Psoas muscle (tissue), 8 donors: ENCODE data around the gene OR4C12. TPM values are rescaled to one million over a fixed set of nuclear protein-coding genes. Genes with fewer than 3 reads are reported as not detected.
A peak's percentile ranks its signal among the peaks of the same experiment; 100 is the strongest.
"Not testable (repeated sequence)": the region's sequence is repeated elsewhere in the genome, so short reads cannot be mapped to it uniquely, and the experiment has no call there.

ENCODE experiments used
- ATAC-seq, 4 donors: fragments of 200-7000 bp; cut with Tn5 transposase; one replicate each; pipeline ENCODE4 v1.9.1; 2020; ENCODE audit warnings: moderate library complexity in 3 of 4, mild to moderate bottlenecking in 2 of 4
- DNase-seq, 2 donors: peaks; one replicate each; pipeline ENCODE4 v3.0.0-alpha.2; 2020
- H3K27ac ChIP-seq: fragments of 200-600 bp; one replicate; pipeline ENCODE4 v1.8.0; 2022
- H3K27me3 ChIP-seq, 3 donors: fragments of 200-600 bp in 1 of 3; one replicate each; pipeline versions ENCODE4 v1.6.1 to v1.8.0; 2013 to 2022; ENCODE audit warnings: low read length in 2 of 3, mild to moderate bottlenecking in 2 of 3, moderate library complexity in 1 of 3; ENCODE audit not compliant: insufficient read depth in 3 of 3
- H3K36me3 ChIP-seq, 2 donors: fragments of 200-600 bp in 1 of 2; one replicate each; pipeline versions ENCODE4 v1.6.1 to v1.8.0; 2013 to 2022; ENCODE audit warnings: low read depth in 1 of 2, mild to moderate bottlenecking in 1 of 2, moderate library complexity in 1 of 2; ENCODE audit not compliant: insufficient read depth in 1 of 2
- H3K4me1 ChIP-seq: fragments of 200-600 bp; one replicate; pipeline ENCODE4 v1.8.0; 2022
- H3K4me3 ChIP-seq: fragments of 200-600 bp; one replicate; pipeline ENCODE4 v1.8.0; 2022; ENCODE audit warnings: mild to moderate bottlenecking
- H3K9me3 ChIP-seq: fragments of 200-600 bp; one replicate; pipeline ENCODE4 v1.8.0; 2022
- CTCF ChIP-seq: fragments of 200-600 bp; IDR thresholded peaks from one replicate; pipeline ENCODE4 v1.8.0; 2022; ENCODE audit warnings: antibody characterized with exemption
- WGBS, 3 donors: extraction: QIAGEN DNeasy Blood & Tissue Kit; methylation state at CpG; one replicate each; pipeline versions ENCODE4 v1.1.6 to v1.1.7; 2013; 5-methylcytosine and 5-hydroxymethylcytosine counted together
- intact Hi-C, 2 donors: fragments of 100-400 bp; cut with DNase I; formaldehyde crosslinking; loops; one replicate each; pipeline versions ENCODE4 v1.11.0 to v1.14.2; 2022
- long read RNA-seq, 2 donors: library from polyadenylated mRNA; unstranded; transcript quantifications; one replicate each; pipeline ENCODE4 v2.0.0, GENCODE V29; 2021
- polyA plus RNA-seq, 3 donors: library from polyadenylated mRNA; stranded (reverse); fragments of 200-250 nt; gene quantifications; one replicate each; pipeline ENCODE4 v1.2.3, GENCODE V29; 2013
- total RNA-seq, 4 donors: library from RNA; stranded (reverse); fragmentation: NEBNext Ultra II Directional in 2 of 4; extraction: Animal tissue kit (Norgen Biotek cat#: 25700) in 2 of 4; gene quantifications; one replicate each; pipeline versions ENCODE4 v1.2.1 to v1.2.4, GENCODE V29; 2021 to 2023
- donor health status: healthy with polysubstance abuse.
- donor health status: DM: no; HTN: no; CAD: no; lungs with moderate emphysema.
- donor health status: Bipolar disorder and iron deficiency.
- donor health status: healthy.
- donor health status: DM: yes; HTN: yes; CAD: no.
- donor health status: DM: no; HTN: no; CAD: no.
- donor health status: DM: no; HTN: no; CAD: no.
- donor health status: DM: yes; HTN: yes; CAD: no.

Gene OR4C12
- not detected for total RNA-seq
- polyA plus RNA-seq: not detected
- long read RNA-seq, donor 1: 0 reads
- long read RNA-seq, donor 2: 0 reads

- DNase-seq, ATAC-seq, intact Hi-C loops, H3K27me3 ChIP-seq, H3K4me3 ChIP-seq, H3K4me1 ChIP-seq, H3K9me3 ChIP-seq, H3K27ac ChIP-seq, H3K36me3 ChIP-seq: not testable (repeated sequence)
- WGBS, 3 donors: 28 to 35% (median 34%) methylated on average over 1 of the region's 1 CpG
These were observed at the start of gene OR4C12 for GRCh38 chr11:49982435-49982834. OR4C12 (minus strand) TSS chr11:49982535; CDS start chr11:49982501, 34 bp downstream.

- no peak for DNase-seq
- Histone ChIP-seq H3K4me1 (no peaks in the 10 kb centered on the region), H3K4me3 (no peak overlapping the region), H3K27me3 (no peaks in the 10 kb centered on the region), H3K27ac (no peak overlapping the region), H3K36me3 (no peaks in the 10 kb centered on the region), H3K9me3 (no peaks in the 10 kb centered on the region)
- 20 to 43% (median 28%) methylated on average over 1 of the region's 1 CpG for WGBS, 3 donors
- ATAC-seq: no peak
- intact Hi-C loops: no loop called here
- TF ChIP-seq CTCF: no peak
These were observed 47.9 kb upstream of the OR4C12 start for GRCh38 chr11:50030193-50030592.

- no peak for DNase-seq
- Histone ChIP-seq H3K36me3 (no peaks in the 10 kb centered on the region), H3K4me1 (no peaks in the 10 kb centered on the region), H3K27ac (no peak overlapping the region), H3K27me3 (no peaks in the 10 kb centered on the region), H3K4me3 (no peak overlapping the region), H3K9me3 (peaks cover 8% of the 10 kb centered on the region)
- intact Hi-C loops: no loop called here
- 40 to 47% (median 40%) methylated on average over 6 of the region's 6 CpGs for WGBS, 3 donors
- no peak for ATAC-seq
- TF ChIP-seq CTCF: peak; percentile 27
These were observed 13.2 kb upstream of the OR4C12 start for GRCh38 chr11:49995565-49995964.

- ATAC-seq, H3K27ac ChIP-seq, H3K36me3 ChIP-seq, DNase-seq, H3K4me1 ChIP-seq, H3K4me3 ChIP-seq, H3K27me3 ChIP-seq, intact Hi-C loops, H3K9me3 ChIP-seq: not testable (repeated sequence)
- WGBS, 3 donors: 86 to 90% (median 89%) methylated on average over 4 of the region's 4 CpGs
These were observed 8.9 kb downstream of the OR4C12 start for GRCh38 chr11:49973439-49973838.

GRCh38 chr11:49952091-49952490, 30.2 kb downstream of the OR4C12 start, which contains the start of gene OR4C13:
OR4C13 (plus strand) TSS chr11:49952391; CDS start chr11:49952423, 32 bp downstream.
- no peaks in the 10 kb centered on the region for H3K9me3 ChIP-seq
- no peaks in the 10 kb centered on the region for H3K4me1 ChIP-seq
- H3K4me3 ChIP-seq: no peak within 1 kb of the TSS
- H3K27ac ChIP-seq: no peak within 1 kb of the TSS
- intact Hi-C loops: no loop called here
- TF ChIP-seq CTCF: no peak
- WGBS, 3 donors: 72 to 89% (median 75%) methylated on average over 1 of the region's 1 CpG
- ATAC-seq (no peak), DNase-seq (no peak)
- no peaks in the 10 kb centered on the region for H3K36me3 ChIP-seq
- no peaks in the 10 kb centered on the region for H3K27me3 ChIP-seq

- H3K36me3 ChIP-seq, H3K27me3 ChIP-seq, intact Hi-C loops, H3K4me3 ChIP-seq, H3K27ac ChIP-seq, H3K9me3 ChIP-seq, H3K4me1 ChIP-seq, DNase-seq, ATAC-seq: not testable (repeated sequence)
- 47 to 82% (median 72%) methylated on average over 1 of the region's 1 CpG for WGBS, 3 donors
These were observed 33.6 kb downstream of the OR4C12 start for GRCh38 chr11:49948701-49949100.

Other genes starting within 250 kb of the OR4C12 start
- gene OR4C13, start 30.1 kb downstream of the OR4C12 start, total RNA-seq: not detected
- gene OR4C13, start 30.1 kb downstream of the OR4C12 start, polyA plus RNA-seq: not detected
- not detected for gene OR4C45, start 50.3 kb upstream of the OR4C12 start, total RNA-seq
- gene OR4C45, start 50.3 kb upstream of the OR4C12 start, polyA plus RNA-seq: not detected